Fibroblast of pulmonary artery (primary cell): ENCODE measurements around the gene XXYLT1.

Experiments used
- DNase-seq: peaks from one replicate; pipeline ENCODE4 v3.0.0-alpha.2; 2010; ENCODE audit warnings: low read depth
- H3K4me3 ChIP-seq: replicated peaks from 2 replicates; pipeline ENCODE4 v1.5.1; 2011; ENCODE audit warnings: low read depth, mild to moderate bottlenecking, control low read depth, low read length, moderate library complexity
- TF ChIP-seq, protein P1 (sequence below): IDR thresholded peaks from 2 replicates; pipeline ENCODE4 v1.5.1; 2011; ENCODE audit warnings: mild to moderate bottlenecking, control low read depth, low read length, inconsistent platforms; ENCODE audit errors: missing control alignments

Gene XXYLT1

GRCh38 chr3:195104340-195104739, 166.6 kb downstream of the XXYLT1 start:
- no peak overlapping the region for H3K4me3 ChIP-seq
- TF ChIP-seq, protein P1, sequence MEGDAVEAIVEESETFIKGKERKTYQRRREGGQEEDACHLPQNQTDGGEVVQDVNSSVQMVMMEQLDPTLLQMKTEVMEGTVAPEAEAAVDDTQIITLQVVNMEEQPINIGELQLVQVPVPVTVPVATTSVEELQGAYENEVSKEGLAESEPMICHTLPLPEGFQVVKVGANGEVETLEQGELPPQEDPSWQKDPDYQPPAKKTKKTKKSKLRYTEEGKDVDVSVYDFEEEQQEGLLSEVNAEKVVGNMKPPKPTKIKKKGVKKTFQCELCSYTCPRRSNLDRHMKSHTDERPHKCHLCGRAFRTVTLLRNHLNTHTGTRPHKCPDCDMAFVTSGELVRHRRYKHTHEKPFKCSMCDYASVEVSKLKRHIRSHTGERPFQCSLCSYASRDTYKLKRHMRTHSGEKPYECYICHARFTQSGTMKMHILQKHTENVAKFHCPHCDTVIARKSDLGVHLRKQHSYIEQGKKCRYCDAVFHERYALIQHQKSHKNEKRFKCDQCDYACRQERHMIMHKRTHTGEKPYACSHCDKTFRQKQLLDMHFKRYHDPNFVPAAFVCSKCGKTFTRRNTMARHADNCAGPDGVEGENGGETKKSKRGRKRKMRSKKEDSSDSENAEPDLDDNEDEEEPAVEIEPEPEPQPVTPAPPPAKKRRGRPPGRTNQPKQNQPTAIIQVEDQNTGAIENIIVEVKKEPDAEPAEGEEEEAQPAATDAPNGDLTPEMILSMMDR: no peak
- no peak for DNase-seq

GRCh38 chr3:195103623-195104022, 167.3 kb downstream of the XXYLT1 start:
- no peak for DNase-seq
- TF ChIP-seq, protein P1: no peak
- no peak overlapping the region for H3K4me3 ChIP-seq

DNA sequence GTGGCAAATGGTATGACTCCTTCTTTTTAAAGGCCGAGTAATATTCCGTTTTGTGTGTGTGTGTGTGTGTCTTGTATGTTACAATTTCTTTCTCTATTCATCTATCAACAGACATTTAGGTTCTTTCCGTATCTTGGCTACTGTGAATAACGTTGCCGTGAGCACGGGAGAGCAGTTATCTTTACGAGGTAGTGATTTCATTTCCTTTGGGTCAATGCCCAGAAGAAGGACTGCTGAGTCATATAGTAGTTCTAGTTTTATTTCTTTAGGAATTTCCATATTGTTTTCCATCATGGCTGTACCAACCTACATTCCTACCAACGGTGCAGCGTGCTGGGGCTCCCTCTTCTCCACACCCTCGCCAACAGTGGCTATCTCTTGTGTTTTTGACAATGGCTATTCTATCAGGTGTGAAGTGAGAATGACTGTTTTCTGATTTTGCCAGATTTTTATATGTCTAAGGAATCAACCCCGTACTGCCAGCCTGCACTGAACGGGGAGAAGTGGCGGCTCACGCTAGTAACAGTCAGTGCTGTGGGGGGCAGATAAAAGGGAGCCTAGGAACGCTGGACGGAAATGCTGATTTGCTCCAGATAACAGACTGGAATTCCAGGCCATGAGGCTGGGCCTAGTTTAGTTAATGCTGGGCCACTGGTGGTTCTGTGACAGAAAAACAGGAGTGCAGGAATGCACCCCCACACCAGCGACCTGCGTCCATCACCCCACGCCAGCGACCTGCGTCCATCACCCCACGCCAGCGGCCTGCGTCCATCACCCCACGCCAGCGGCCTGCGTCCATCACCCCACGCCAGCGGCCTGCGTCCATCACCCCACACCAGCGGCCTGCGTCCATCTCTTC, 168.1 kb downstream of the XXYLT1 start:
- no peak overlapping the region for H3K4me3 ChIP-seq
- TF ChIP-seq, protein P1: no peak
- DNase-seq: peak; percentile 99

DNA sequence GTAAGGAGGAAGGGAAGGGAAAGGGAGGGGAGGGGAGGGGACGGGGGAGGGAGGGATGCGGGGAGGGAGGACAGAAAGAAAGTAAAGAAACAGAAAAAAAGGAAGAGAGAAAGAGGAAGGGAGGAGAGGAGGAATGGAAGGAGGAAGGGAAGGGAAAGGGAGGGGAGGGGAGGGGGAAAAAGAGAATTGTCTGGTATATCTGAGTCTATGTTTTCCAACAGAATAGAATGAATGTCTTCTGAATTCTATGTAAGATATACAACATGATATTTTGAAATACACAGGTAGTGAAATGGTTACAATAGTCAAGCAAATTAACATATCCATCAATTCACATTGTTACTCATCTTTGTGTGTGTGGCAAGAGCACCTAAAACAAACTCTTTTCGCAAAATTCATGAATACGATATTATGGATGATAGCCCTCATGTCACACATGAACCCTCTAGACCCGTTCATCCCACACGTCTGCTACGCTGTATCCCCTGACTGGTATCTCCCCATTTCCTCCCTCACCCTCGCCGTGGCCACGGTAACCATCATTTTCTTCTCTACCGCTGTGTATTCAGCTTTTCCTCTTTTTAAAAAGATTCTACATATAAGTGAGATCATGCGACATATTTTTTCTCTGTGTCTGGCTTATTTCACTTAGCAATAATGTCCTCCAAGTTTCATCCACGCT, 168.9 kb downstream of the XXYLT1 start:
- TF ChIP-seq, protein P1: no peak
- H3K4me3 ChIP-seq: no peak overlapping the region
- no peak for DNase-seq

- TF ChIP-seq, protein P1: no peak
- DNase-seq: peak; percentile 54
Measured at GRCh38 chr3:195101001-195101583, 169.9 kb downstream of the XXYLT1 start.

DNA sequence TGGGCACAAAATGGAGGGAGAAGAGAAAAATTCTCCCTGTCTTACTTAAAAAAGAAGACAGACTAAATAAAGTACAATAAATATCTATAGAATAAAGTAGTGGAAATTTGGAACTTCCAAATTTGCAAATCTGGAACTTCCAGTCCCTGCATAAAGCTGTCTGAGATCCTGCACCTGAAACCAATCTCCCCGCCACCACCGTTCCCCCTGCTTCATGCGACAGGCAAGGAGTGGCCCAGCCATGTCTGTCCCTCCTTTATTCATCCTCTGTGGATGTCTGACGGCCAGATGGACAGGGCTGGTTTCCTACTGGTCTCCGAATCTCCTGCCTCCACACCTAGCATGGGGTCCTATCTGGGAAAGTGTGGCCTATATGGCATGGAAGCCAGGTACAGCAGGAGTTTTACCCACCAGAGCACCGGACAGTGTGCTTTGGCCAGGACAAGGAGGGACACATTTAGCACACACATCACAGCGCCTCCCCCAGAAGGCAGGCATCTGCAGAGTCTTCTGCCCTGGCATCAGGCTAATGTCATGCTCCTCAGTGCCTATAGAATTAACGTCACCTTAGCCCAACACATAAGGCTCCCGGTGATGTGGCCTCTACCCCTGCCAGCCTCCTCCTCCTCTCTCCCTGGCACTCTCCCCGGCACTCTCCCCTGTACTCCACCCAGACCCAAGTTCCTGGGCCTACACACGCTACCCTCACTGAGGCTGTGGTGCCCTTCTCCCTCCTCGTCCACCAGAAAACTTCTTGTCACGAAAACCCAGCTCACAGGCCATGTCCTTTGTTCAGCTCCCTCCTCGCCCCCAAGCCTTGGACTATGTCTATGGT, 170.8 kb downstream of the XXYLT1 start:
- DNase-seq: no peak
- H3K4me3 ChIP-seq: no peak overlapping the region
- TF ChIP-seq, protein P1: no peak

More at GRCh38 chr3:195101001-195101583, 169.9 kb downstream of the XXYLT1 start:
- no peak overlapping the region for H3K4me3 ChIP-seq
